Measurements from ENCODE around the gene FGD4. TPM values are rescaled to one million over a fixed set of nuclear protein-coding genes. Genes with fewer than 3 reads are reported as not detected.

FGD4 gene
- total and polyA plus RNA-seq, 2 of the 4 experiments (the other 2 are of a cell fraction) = 2.1 to 8.8 TPM

GRCh38 chr12:32535288-32535999 lies 136.1 kb downstream of the FGD4 start (continued):
- TF ChIP-seq MAFK (IDR thresholded peaks at IDR 0.05; ENCODE audit: low read depth, low read length) = no peak

GRCh38 chr12:32536000-32536345 lies 136.6 kb downstream of the FGD4 start:
- H3K27me3 ChIP-seq (ENCODE audit: control insufficient read depth, insufficient read depth, low read length) = no peaks in the 10 kb centered on the region
- H3K4ac ChIP-seq (ENCODE audit: low read depth, low read length) = no peak overlapping the region
- no CpG with 5 or more reads among the region's 1 CpG for WGBS, 2 experiments (ENCODE audit: extremely low coverage in 2 of 2, insufficient read length in 1 of 2)
- POLR2A ChIA-PET (ENCODE audit: unreplicated experiment) = interaction anchor here (0.6 kb wide), 2 partner anchors 50 to 104 kb away, joined by 3 read pairs; no protein-coding TSS in a partner anchor
- no peak overlapping the region for H2AFZ ChIP-seq (replicated peaks; ENCODE audit: low read length, poor library complexity)
- no TSS peak for BruUV-seq (replicated peaks)
- no peak overlapping the region for H3K27ac ChIP-seq (ENCODE audit: insufficient read depth, low read length)
- dilution Hi-C loops (cut with HindIII; ENCODE audit: low sequenced_read_pairs, unreplicated experiment) (no loop called here), in situ Hi-C loops (cut with MboI; ENCODE audit: low sequenced_read_pairs) (no loop called here), intact Hi-C loops (cut with micrococcal nuclease) (loop anchor here (2.0 to 10.0 kb wide), 3 partner anchors 13 to 151 kb away; no protein-coding TSS in a partner anchor)
- CTCF ChIA-PET = no interaction called here
- no peak overlapping the region for H4K5ac ChIP-seq (ENCODE audit: low read depth, low read length)
- peaks cover 13% of the 10 kb centered on the region; the same call in 1 of the 2 replicates for H4K20me1 ChIP-seq (ENCODE audit: insufficient read depth, low read length)
- no peak overlapping the region for H3K18ac ChIP-seq (ENCODE audit: low read depth, low read length)
- H3K36me3 ChIP-seq (ENCODE audit: control insufficient read depth, insufficient read depth, low read length) = no peaks in the 10 kb centered on the region
- H2BK5ac ChIP-seq (ENCODE audit: low read depth, low read length, poor library complexity, severe bottlenecking) = no peak overlapping the region
- H3K79me1 ChIP-seq (ENCODE audit: low read depth in 1 of 2, low read length in 2 of 2) = peaks cover 10 to 22% of the 10 kb centered on the region in 2 experiments
- no peak overlapping the region for H3K23ac ChIP-seq (ENCODE audit: low read depth, low read length)
- H3K9me1 ChIP-seq (ENCODE audit: insufficient read depth, low read length) = peaks cover 9% of the 10 kb centered on the region
- peak overlapping the region; percentile 29; the same call in 1 of the 2 replicates for H3K9ac ChIP-seq (ENCODE audit: low read depth, low read length)
- H3K56ac ChIP-seq (ENCODE audit: extremely low read depth, insufficient read depth, low read length) = no peak overlapping the region
- no peak for DNase-seq
- ATAC-seq (ENCODE audit: low read depth) = no peak
- no peak overlapping the region for H4K91ac ChIP-seq (ENCODE audit: insufficient read depth, low read depth, low read length)
- no peak overlapping the region for H3K4me3 ChIP-seq (ENCODE audit: insufficient read depth, low read depth, low read length)
- no peak overlapping the region for H2BK15ac ChIP-seq (ENCODE audit: low read depth, low read length)
- H4K8ac ChIP-seq (ENCODE audit: low read depth in 2 of 2, low read length in 2 of 2) = peak overlapping the region in 1 of 2 experiments; percentile 10; a peak in 1 of 4 replicates
- no peak overlapping the region for H2AK9ac ChIP-seq (replicated peaks; ENCODE audit: low read depth, low read length, poor library complexity)
- peak overlapping the region; percentile 90; the same call in 1 of the 2 replicates for H2BK120ac ChIP-seq (ENCODE audit: low read depth, low read length)
- no peak overlapping the region for H2AK5ac ChIP-seq (ENCODE audit: low read depth, low read length)
- H3K4me1 ChIP-seq (ENCODE audit: control insufficient read depth, insufficient read depth, low read length) = peaks cover 4% of the 10 kb centered on the region
- H3K9me3 ChIP-seq (ENCODE audit: control insufficient read depth, insufficient read depth, low read length) = no peaks in the 10 kb centered on the region
- no peak overlapping the region for H3K14ac ChIP-seq (replicated peaks; ENCODE audit: low read depth, low read length)
- peak overlapping the region; percentile 94; the same call in 1 of the 2 replicates for H3K4me2 ChIP-seq (ENCODE audit: low read depth, low read length)
- H2BK20ac ChIP-seq (ENCODE audit: low read depth, low read length) = no peak overlapping the region
- TF ChIP-seq, protein P1, sequence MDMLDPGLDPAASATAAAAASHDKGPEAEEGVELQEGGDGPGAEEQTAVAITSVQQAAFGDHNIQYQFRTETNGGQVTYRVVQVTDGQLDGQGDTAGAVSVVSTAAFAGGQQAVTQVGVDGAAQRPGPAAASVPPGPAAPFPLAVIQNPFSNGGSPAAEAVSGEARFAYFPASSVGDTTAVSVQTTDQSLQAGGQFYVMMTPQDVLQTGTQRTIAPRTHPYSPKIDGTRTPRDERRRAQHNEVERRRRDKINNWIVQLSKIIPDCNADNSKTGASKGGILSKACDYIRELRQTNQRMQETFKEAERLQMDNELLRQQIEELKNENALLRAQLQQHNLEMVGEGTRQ (IDR thresholded peaks at IDR 0.05; ENCODE audit: low read depth, low read length) = no peak
- TF ChIP-seq MXI1 (IDR thresholded peaks at IDR 0.05; ENCODE audit: borderline replicate concordance, low read depth, low read length) = no peak
- TF ChIP-seq, protein P2, sequence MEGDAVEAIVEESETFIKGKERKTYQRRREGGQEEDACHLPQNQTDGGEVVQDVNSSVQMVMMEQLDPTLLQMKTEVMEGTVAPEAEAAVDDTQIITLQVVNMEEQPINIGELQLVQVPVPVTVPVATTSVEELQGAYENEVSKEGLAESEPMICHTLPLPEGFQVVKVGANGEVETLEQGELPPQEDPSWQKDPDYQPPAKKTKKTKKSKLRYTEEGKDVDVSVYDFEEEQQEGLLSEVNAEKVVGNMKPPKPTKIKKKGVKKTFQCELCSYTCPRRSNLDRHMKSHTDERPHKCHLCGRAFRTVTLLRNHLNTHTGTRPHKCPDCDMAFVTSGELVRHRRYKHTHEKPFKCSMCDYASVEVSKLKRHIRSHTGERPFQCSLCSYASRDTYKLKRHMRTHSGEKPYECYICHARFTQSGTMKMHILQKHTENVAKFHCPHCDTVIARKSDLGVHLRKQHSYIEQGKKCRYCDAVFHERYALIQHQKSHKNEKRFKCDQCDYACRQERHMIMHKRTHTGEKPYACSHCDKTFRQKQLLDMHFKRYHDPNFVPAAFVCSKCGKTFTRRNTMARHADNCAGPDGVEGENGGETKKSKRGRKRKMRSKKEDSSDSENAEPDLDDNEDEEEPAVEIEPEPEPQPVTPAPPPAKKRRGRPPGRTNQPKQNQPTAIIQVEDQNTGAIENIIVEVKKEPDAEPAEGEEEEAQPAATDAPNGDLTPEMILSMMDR (conservative IDR thresholded peaks at IDR 0.05; ENCODE audit: low read depth, low read length) = no peak
- no peak for TF ChIP-seq CEBPB (IDR thresholded peaks at IDR 0.05; ENCODE audit: low read depth, low read length)
- no peak for TF ChIP-seq MAFK (IDR thresholded peaks at IDR 0.05; ENCODE audit: low read depth, low read length)
- TF ChIP-seq FOS (IDR thresholded peaks at IDR 0.05; ENCODE audit: low read depth, low read length) = no peak
- no peak for TF ChIP-seq MAZ (IDR thresholded peaks at IDR 0.05; ENCODE audit: borderline replicate concordance, low read depth, low read length)
- TF ChIP-seq, protein P3, sequence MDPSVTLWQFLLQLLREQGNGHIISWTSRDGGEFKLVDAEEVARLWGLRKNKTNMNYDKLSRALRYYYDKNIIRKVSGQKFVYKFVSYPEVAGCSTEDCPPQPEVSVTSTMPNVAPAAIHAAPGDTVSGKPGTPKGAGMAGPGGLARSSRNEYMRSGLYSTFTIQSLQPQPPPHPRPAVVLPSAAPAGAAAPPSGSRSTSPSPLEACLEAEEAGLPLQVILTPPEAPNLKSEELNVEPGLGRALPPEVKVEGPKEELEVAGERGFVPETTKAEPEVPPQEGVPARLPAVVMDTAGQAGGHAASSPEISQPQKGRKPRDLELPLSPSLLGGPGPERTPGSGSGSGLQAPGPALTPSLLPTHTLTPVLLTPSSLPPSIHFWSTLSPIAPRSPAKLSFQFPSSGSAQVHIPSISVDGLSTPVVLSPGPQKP (IDR thresholded peaks at IDR 0.05; ENCODE audit: borderline replicate concordance, low read depth, low read length) = no peak
- TF ChIP-seq SMC3 (IDR thresholded peaks at IDR 0.05; ENCODE audit: low read depth, low read length) = no peak
- TF ChIP-seq NFE2L2 (IDR thresholded peaks at IDR 0.05; ENCODE audit: low read depth, low read length) = no peak
- TF ChIP-seq POLR2A (IDR thresholded peaks at IDR 0.05; ENCODE audit: low read depth, low read length) = no peak
- TF ChIP-seq BHLHE40 (IDR thresholded peaks at IDR 0.05; ENCODE audit: low read depth, low read length) = no peak
- TF ChIP-seq RFX5 (IDR thresholded peaks at IDR 0.05; ENCODE audit: low read depth, low read length) = no peak

All from IMR-90 (cell line).